GM12865 (cell line): ENCODE measurements around the gene N4BP2L1.

Experiments used
- DNase-seq: peaks from one replicate; pipeline ENCODE4 v3.0.0; 2010; ENCODE audit warnings: low read depth
- H3K4me3 ChIP-seq: 2 replicates; pipeline ENCODE4 v1.5.1; 2011; ENCODE audit warnings: mild to moderate bottlenecking, low read depth, low read length, control low read depth
- TF ChIP-seq, protein P1 (sequence below): IDR thresholded peaks from 2 replicates; pipeline ENCODE4 v1.5.1; 2011; ENCODE audit warnings: low read length, control low read depth, low read depth, inconsistent platforms; ENCODE audit not compliant: insufficient read depth; ENCODE audit errors: missing control alignments

The N4BP2L1 gene

GRCh38 chr13:32390048-32390447 is 37.9 kb downstream of the N4BP2L1 start:
- DNase-seq: peak; percentile 65
- no peak overlapping the region; the same call in 1 of the 2 replicates for H3K4me3 ChIP-seq
- TF ChIP-seq, protein P1, sequence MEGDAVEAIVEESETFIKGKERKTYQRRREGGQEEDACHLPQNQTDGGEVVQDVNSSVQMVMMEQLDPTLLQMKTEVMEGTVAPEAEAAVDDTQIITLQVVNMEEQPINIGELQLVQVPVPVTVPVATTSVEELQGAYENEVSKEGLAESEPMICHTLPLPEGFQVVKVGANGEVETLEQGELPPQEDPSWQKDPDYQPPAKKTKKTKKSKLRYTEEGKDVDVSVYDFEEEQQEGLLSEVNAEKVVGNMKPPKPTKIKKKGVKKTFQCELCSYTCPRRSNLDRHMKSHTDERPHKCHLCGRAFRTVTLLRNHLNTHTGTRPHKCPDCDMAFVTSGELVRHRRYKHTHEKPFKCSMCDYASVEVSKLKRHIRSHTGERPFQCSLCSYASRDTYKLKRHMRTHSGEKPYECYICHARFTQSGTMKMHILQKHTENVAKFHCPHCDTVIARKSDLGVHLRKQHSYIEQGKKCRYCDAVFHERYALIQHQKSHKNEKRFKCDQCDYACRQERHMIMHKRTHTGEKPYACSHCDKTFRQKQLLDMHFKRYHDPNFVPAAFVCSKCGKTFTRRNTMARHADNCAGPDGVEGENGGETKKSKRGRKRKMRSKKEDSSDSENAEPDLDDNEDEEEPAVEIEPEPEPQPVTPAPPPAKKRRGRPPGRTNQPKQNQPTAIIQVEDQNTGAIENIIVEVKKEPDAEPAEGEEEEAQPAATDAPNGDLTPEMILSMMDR: no peak

GRCh38 chr13:32385410-32385809 is 42.5 kb downstream of the N4BP2L1 start:
- no peak for DNase-seq
- no peak overlapping the region for H3K4me3 ChIP-seq
- TF ChIP-seq, protein P1: no peak

DNA sequence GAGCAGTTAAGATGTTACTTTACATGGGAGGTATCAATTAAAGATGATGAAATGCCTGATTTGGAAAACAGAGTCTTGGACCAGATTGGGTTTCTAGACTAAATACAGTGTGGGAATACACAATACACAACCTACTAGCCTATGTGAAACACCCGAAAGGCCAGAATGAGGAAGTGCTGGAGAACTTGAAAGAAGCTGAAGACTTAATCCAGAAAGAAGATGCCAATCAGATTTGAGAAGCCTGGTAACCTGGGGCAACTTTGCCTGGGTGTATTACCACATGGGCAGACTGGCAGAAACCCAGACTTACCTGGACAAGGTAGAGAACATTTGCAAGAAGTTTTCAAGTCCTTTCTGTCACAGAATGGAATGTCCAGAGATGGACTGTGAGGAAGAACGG is 43.2 kb downstream of the N4BP2L1 start:
- no peak for DNase-seq
- H3K4me3 ChIP-seq: no peak overlapping the region
- TF ChIP-seq, protein P1: no peak

DNA sequence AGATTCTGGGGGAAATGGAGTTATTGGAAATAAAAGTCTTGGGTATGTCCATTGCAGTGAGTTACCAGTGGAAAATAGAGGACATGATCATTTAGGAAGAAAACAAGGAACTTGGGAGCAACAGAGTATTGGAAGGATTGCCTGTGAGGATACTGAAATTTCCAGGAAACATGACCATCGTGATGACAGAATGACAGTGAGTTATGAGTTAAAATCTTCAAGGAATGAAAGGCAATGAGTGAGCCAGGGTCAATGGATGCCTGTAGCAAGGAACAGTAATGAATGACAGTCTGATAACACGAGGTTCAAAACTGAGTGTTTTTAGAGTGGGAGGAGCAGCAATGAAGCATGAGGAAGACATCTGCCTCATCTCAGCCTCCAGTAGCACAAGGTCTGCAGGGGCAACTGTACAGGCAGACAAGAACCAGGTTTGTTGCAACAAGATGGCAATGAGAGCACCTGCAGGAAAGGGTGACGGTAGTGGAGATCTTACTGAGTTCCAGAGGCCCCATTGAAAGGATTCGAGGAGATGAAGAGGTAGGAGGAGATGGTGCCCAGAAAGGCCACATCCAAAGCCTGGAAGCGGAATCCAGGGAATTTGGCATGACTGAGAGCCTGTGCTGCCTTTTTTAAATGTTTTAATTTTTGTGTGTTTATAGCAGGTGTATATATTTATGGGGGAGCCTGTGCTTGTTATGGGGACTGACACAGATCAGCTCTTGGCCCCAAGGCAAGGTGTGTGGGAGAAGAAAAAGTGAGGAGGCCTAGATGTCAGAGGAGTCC is 43.9 kb downstream of the N4BP2L1 start:
- no peak overlapping the region for H3K4me3 ChIP-seq
- no peak for DNase-seq
- TF ChIP-seq, protein P1: no peak

DNA sequence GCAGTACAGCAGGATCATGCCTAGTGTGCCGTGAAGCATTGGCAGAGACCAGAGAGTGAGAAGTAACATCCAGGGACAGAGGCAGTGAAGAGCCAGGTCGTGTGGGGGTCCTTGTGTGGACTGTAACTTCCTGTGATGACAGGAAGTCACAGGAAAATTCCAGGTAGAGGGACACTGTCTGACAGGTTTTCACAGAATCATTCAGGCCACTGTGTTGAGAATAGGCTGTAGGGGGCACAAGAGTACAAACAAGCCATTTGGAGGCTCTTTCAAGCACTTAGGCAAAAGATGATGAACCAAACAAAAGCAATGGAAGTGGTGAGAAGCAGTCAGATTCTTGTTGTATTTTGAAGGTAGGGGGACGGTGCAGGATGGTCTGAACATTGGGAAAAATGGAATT is 46.4 kb downstream of the N4BP2L1 start:
- TF ChIP-seq, protein P1: peak; percentile 54
- H3K4me3 ChIP-seq: no peak overlapping the region
- DNase-seq: peak; percentile 45

- H3K4me3 ChIP-seq: no peak overlapping the region
- no peak for DNase-seq
- TF ChIP-seq, protein P1: no peak
Observed at GRCh38 chr13:32378012-32378411, 49.9 kb downstream of the N4BP2L1 start.

DNA sequence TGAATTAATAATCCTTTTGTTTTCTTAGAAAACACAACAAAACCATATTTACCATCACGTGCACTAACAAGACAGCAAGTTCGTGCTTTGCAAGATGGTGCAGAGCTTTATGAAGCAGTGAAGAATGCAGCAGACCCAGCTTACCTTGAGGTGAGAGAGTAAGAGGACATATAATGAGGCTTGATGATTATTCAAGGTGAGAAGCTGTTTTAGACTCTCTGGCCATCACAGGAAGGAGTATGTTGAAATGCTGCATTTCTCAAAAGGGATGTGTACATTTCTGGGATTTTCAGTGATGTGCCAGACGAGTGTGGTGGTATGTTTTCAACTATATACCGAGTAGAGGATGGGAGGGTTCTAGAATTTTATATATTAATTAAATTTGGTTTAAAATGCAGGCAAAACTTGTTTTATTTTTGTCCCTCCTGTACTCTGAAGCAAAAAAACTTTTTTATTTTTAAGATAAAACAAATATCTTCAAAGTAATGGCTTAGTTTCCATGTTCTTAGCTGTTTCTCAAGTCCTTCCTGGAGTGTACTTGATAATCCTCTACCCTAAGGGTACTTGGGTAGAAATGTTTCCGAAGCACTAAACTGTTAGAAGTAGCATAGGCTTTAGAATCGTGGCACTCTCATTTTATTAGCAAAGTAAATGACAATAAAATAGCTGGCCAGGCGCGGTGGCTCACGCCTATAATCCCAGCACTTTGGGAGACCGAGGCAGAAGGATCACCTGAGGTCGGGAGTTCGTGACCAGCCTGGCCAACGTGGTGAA is 51.1 kb downstream of the N4BP2L1 start:
- TF ChIP-seq, protein P1: no peak
- no peak for DNase-seq
- H3K4me3 ChIP-seq: no peak overlapping the region
